ENCODE data around the gene TNFSF12. TPM values are rescaled to one million over a fixed set of nuclear protein-coding genes. Genes with fewer than 3 reads are reported as not detected.

Gene TNFSF12
- total and polyA plus RNA-seq, 8 donors = 6.1 to 199 (median 46.5) TPM

- intact Hi-C loops (cut with DNase I; ENCODE audit: low total_unique reads) = no loop called here
- Histone ChIP-seq H3K27me3 (no peaks in the 10 kb centered on the region), H3K4me3 (peak within 1 kb of the TSS; percentile 67 to 99 (median 96)), H3K9me3 (no peaks in the 10 kb centered on the region), H3K4me1 (peaks cover 53 to 78% (median 74%) of the 10 kb centered on the region in 4 donors), H3K27ac (peak within 1 kb of the TSS; percentile 93 to 99 (median 97)), H3K36me3 (peaks cover 32 to 38% (median 37%) of the 10 kb centered on the region in 4 donors)
- TF ChIP-seq POLR2A (IDR thresholded peaks at IDR 0.05) (no peak), POLR2AphosphoS5 (IDR thresholded peaks at IDR 0.05) (peak in 2 of 3 donors; percentile 64 to 93), EP300 (IDR thresholded peaks at IDR 0.05) (no peak), CTCF (IDR thresholded peaks at IDR 0.05) (no peak)
- DNase-seq = peak; percentile 92 to 98
- 0 to 1% (median 0%) methylated on average over 42 to 76 of the region's 82 CpGs for WGBS, 5 donors
Observed at GRCh38 chr17:7561589-7562207, 12.8 kb downstream of the TNFSF12 start, which contains the start of gene SENP3. SENP3 (plus strand) TSS chr17:7561919; CDS start chr17:7563077, 1,158 bp downstream.

DNA sequence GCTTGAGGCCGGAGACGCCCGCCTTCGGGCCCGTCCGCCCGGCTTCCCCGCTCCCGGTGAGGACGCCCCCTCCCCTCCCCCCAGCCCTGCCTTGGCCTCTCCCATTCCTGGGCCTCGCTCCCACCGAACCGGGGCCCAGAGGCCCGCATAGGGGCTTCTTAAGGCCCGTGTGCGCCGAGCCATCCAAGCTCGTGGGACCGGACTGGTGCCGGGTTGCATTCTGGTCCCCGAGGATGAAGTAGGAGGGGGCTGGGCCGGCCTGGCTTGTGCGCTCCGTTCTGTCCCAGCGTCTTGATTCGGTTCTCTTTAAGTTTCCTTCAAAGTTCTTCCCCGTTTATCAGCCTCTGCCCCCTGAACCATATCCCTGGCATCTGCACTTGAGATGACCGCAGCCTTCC, 13.3 kb downstream of the TNFSF12 start:
- H3K36me3 ChIP-seq = peaks cover 36 to 43% (median 42%) of the 10 kb centered on the region in 4 donors
- H3K9me3 ChIP-seq = no peaks in the 10 kb centered on the region
- no peaks in the 10 kb centered on the region for H3K27me3 ChIP-seq
- H3K4me1 ChIP-seq = peaks cover 48 to 73% (median 69%) of the 10 kb centered on the region in 4 donors
- H3K27ac ChIP-seq = peak overlapping the region; percentile 93 to 99 (median 97)
- intact Hi-C loops (cut with DNase I; ENCODE audit: low total_unique reads) = no loop called here
- WGBS, 5 donors = 0 to 5% (median 1%) methylated on average over 2 to 28 of the region's 28 CpGs
- TF ChIP-seq POLR2AphosphoS5 (IDR thresholded peaks at IDR 0.05) = no peak
- no peak for DNase-seq
- peak overlapping the region; percentile 67 to 99 (median 96) for H3K4me3 ChIP-seq

DNA sequence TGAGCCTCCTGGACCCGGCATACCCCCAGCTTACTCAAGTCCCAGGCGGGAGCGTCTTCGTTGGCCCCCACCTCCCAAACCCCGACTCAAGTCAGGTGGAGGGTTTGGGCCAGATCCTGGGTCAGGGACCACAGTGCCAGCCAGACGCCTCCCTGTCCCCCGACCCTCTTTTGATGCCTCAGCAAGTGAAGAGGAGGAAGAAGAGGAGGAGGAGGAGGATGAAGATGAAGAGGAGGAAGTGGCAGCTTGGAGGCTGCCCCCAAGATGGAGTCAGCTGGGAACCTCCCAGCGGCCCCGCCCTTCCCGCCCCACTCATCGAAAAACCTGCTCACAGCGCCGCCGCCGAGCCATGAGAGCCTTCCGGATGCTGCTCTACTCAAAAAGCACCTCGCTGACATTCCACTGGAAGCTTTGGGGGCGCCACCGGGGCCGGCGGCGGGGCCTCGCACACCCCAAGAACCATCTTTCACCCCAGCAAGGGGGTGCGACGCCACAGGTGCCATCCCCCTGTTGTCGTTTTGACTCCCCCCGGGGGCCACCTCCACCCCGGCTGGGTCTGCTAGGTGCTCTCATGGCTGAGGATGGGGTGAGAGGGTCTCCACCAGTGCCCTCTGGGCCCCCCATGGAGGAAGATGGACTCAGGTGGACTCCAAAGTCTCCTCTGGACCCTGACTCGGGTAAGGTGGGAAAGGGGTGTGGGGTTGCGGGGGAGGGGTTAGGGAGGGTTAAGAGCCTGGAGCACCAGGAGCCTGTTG, 14.4 kb downstream of the TNFSF12 start:
- TF ChIP-seq CTCF (IDR thresholded peaks at IDR 0.05) = no peak
- no peak for TF ChIP-seq EP300 (IDR thresholded peaks at IDR 0.05)
- TF ChIP-seq POLR2AphosphoS5 (IDR thresholded peaks at IDR 0.05) = no peak
- no peak for TF ChIP-seq POLR2A (IDR thresholded peaks at IDR 0.05)
- peaks cover 38 to 62% (median 58%) of the 10 kb centered on the region in 4 donors for H3K4me1 ChIP-seq

GRCh38 chr17:7569571-7569970, 20.7 kb downstream of the TNFSF12 start:
- WGBS, 5 donors = 77 to 85% (median 84%) methylated on average over 5 of the region's 5 CpGs
- intact Hi-C loops (cut with DNase I; ENCODE audit: low total_unique reads) = no loop called here
- no peak for DNase-seq
- TF ChIP-seq POLR2A (IDR thresholded peaks at IDR 0.05) = no peak
- no peak for TF ChIP-seq EP300 (IDR thresholded peaks at IDR 0.05)
- TF ChIP-seq POLR2AphosphoS5 (IDR thresholded peaks at IDR 0.05) = no peak
- H3K27me3 ChIP-seq = no peaks in the 10 kb centered on the region
- H3K27ac ChIP-seq = no peak overlapping the region
- H3K4me1 ChIP-seq = peaks cover 9 to 26% (median 16%) of the 10 kb centered on the region in 4 donors
- no peak overlapping the region for H3K4me3 ChIP-seq
- H3K36me3 ChIP-seq = peaks cover 39 to 79% (median 72%) of the 10 kb centered on the region in 4 donors
- no peaks in the 10 kb centered on the region for H3K9me3 ChIP-seq

More for the DNA sequence above, 14.4 kb downstream of the TNFSF12 start:
- intact Hi-C loops (cut with DNase I; ENCODE audit: low total_unique reads) = no loop called here
- no peak for DNase-seq
- Histone ChIP-seq H3K27ac (peak overlapping the region in 2 of 5 donors; percentile 98 to 99), H3K36me3 (peaks cover 41 to 51% (median 50%) of the 10 kb centered on the region in 4 donors), H3K27me3 (no peaks in the 10 kb centered on the region), H3K4me3 (peak overlapping the region in 2 of 4 donors; percentile 67 to 99), H3K9me3 (no peaks in the 10 kb centered on the region)
- 83 to 92% (median 87%) methylated on average over 26 to 30 of the region's 30 CpGs for WGBS, 5 donors

DNA sequence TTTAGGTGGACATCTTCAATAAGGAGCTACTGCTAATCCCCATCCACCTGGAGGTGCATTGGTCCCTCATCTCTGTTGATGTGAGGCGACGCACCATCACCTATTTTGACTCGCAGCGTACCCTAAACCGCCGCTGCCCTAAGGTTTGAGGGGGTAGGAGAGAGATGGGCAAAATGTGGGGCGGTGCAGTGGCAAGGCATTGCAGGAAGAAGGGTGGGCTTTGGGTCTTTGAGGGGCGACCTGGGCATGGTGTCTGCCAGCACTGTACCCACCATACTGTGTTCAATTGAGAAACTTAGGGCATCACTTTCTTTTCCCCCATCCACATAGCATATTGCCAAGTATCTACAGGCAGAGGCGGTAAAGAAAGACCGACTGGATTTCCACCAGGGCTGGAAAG, 21.5 kb downstream of the TNFSF12 start:
- no peak overlapping the region for H3K4me3 ChIP-seq
- DNase-seq = no peak
- TF ChIP-seq EP300 (IDR thresholded peaks at IDR 0.05) = no peak
- no peak for TF ChIP-seq POLR2A (IDR thresholded peaks at IDR 0.05)
- no peak for TF ChIP-seq CTCF (IDR thresholded peaks at IDR 0.05)
- no peak for TF ChIP-seq POLR2AphosphoS5 (IDR thresholded peaks at IDR 0.05)
- no peaks in the 10 kb centered on the region for H3K9me3 ChIP-seq
- peaks cover 17 to 29% (median 23%) of the 10 kb centered on the region in 4 donors for H3K4me1 ChIP-seq
- intact Hi-C loops (cut with DNase I; ENCODE audit: low total_unique reads) = no loop called here
- H3K27ac ChIP-seq = no peak overlapping the region
- H3K36me3 ChIP-seq = peaks cover 39 to 79% (median 72%) of the 10 kb centered on the region in 4 donors
- 93 to 97% (median 96%) methylated on average over 10 of the region's 10 CpGs for WGBS, 5 donors
- H3K27me3 ChIP-seq = no peaks in the 10 kb centered on the region

Data from stomach (tissue), 9 donors.